BJ (cell line): ENCODE data around the gene GABRA5. TPM values are rescaled to one million over a fixed set of nuclear protein-coding genes. Genes with fewer than 3 reads are reported as not detected.

Source experiments
- CTCF ChIA-PET: fragments of 350-600 bp; formaldehyde crosslinking; extraction: SDS; loops from one replicate; lab custom pipeline; 2021; ENCODE audit warnings: antibody characterized with exemption, inconsistent platforms; lab: Yijun Ruan, JAX
- POLR2A ChIA-PET: fragments of 300-600 bp; sonication (Branson Sonifier 250); formaldehyde crosslinking; extraction: SDS; loops from one replicate; lab custom pipeline; 2021; ENCODE audit warnings: antibody characterized with exemption; lab: Charles Lee
- DNase-seq: peaks from one replicate; pipeline ENCODE4 v3.0.0-alpha.2; 2011; ENCODE audit warnings: low read depth
- H3K27me3 ChIP-seq: 2 replicates; pipeline ENCODE4 v1.6.0; 2011; ENCODE audit warnings: low read length; ENCODE audit not compliant: control insufficient read depth, insufficient read depth
- H3K36me3 ChIP-seq: 2 replicates; pipeline ENCODE4 v1.5.1; 2011; ENCODE audit warnings: low read length; ENCODE audit not compliant: control insufficient read depth, insufficient read depth
- H3K4me3 ChIP-seq: 2 replicates; pipeline ENCODE4 v1.5.1; 2011; ENCODE audit warnings: low read depth, mild to moderate bottlenecking, control low read depth, low read length
- CTCF ChIP-seq: IDR thresholded peaks from 2 replicates; pipeline ENCODE4 v1.5.1; 2011; ENCODE audit warnings: low read depth, mild to moderate bottlenecking, control low read depth, inconsistent platforms, low read length, moderate library complexity; ENCODE audit not compliant: insufficient read depth
- polyA plus RNA-seq: library from polyadenylated mRNA; depleted of rRNA; stranded (reverse); fragments of >200 nt; gene quantifications from 2 replicates; pipeline ENCODE4 v1.2.3, GENCODE V29; 2011

Gene GABRA5
- polyA plus RNA-seq, 1 experiment, result 0.40 TPM

- ChIA-PET CTCF (no interaction called here), POLR2A (no interaction called here)
- TF ChIP-seq CTCF, result no peak
- Histone ChIP-seq H3K4me3 (no peak overlapping the region), H3K36me3 (no peaks in the 10 kb centered on the region), H3K27me3 (no peaks in the 10 kb centered on the region)
- no peak for DNase-seq
Observed at GRCh38 chr15:26935322-26935721, 68.5 kb downstream of the GABRA5 start.

GRCh38 chr15:26936502-26936901, 69.6 kb downstream of the GABRA5 start:
- H3K27me3 ChIP-seq, result no peaks in the 10 kb centered on the region
- POLR2A ChIA-PET, result no interaction called here
- no peak overlapping the region for H3K4me3 ChIP-seq
- H3K36me3 ChIP-seq, result no peaks in the 10 kb centered on the region
- DNase-seq, result no peak
- CTCF ChIA-PET, result no interaction called here
- no peak for TF ChIP-seq CTCF

GRCh38 chr15:26937134-26937533, 70.3 kb downstream of the GABRA5 start:
- ChIA-PET POLR2A (no interaction called here), CTCF (interaction anchor here (0.5 kb wide), 1 partner anchor 516 kb away, joined by 3 read pairs; no protein-coding TSS in a partner anchor)
- Histone ChIP-seq H3K27me3 (no peaks in the 10 kb centered on the region), H3K4me3 (no peak overlapping the region), H3K36me3 (no peaks in the 10 kb centered on the region)
- TF ChIP-seq CTCF, result no peak
- no peak for DNase-seq

- no peak for DNase-seq
- Histone ChIP-seq H3K27me3 (no peaks in the 10 kb centered on the region), H3K36me3 (no peaks in the 10 kb centered on the region), H3K4me3 (no peak overlapping the region)
- POLR2A ChIA-PET, result no interaction called here
- no peak for TF ChIP-seq CTCF
- CTCF ChIA-PET, result no interaction called here
Observed at GRCh38 chr15:26939398-26939797, 72.5 kb downstream of the GABRA5 start.

- no peak for TF ChIP-seq CTCF
- CTCF ChIA-PET, result no interaction called here
Observed at GRCh38 chr15:26941489-26941888, 74.6 kb downstream of the GABRA5 start.

More at GRCh38 chr15:26941489-26941888, 74.6 kb downstream of the GABRA5 start:
- POLR2A ChIA-PET, result no interaction called here
- no peak for DNase-seq
- no peaks in the 10 kb centered on the region for H3K36me3 ChIP-seq
- H3K4me3 ChIP-seq, result no peak overlapping the region
- no peaks in the 10 kb centered on the region for H3K27me3 ChIP-seq
